ENCODE data around the gene TAOK1.

- TF ChIP-seq CTCF (IDR thresholded peaks at IDR 0.05; ENCODE audit: poor library complexity) (no peak), EZH2 (IDR thresholded peaks at IDR 0.05; ENCODE audit: borderline replicate concordance) (no peak)
These were observed 11.7 kb upstream of the TAOK1 start for GRCh38 chr17:29378500-29378899.

All from hepatocyte (in vitro differentiated cells).